T1000 (cell line): Measurements from ENCODE around the gene PDC.
"Not testable (repeated sequence)": the region's sequence is repeated elsewhere in the genome, so short reads cannot be mapped to it uniquely, and the experiment has no call there.

Source experiments
- DNase-seq: peaks from one replicate; lab custom pipeline; 2025; ENCODE audit warnings: mixed read lengths; lab: John Stamatoyannopoulos, UW

PDC gene

GRCh38 chr1:186401446-186401845 lies 59.5 kb downstream of the PDC start:
- not testable (repeated sequence) for DNase-seq
